CD14-positive monocyte (primary cell): Measurements from ENCODE around the gene ZSCAN25. TPM values are rescaled to one million over a fixed set of nuclear protein-coding genes. Genes with fewer than 3 reads are reported as not detected.
"Not testable (repeated sequence)": the region's sequence is repeated elsewhere in the genome, so short reads cannot be mapped to it uniquely, and the experiment has no call there.

Experiments used
- DNase-seq, 3 donors: peaks; one replicate each; pipeline ENCODE4 v3.0.0-alpha.2; 2011 to 2022
- H2AFZ ChIP-seq: 2 replicates; pipeline ENCODE4 v1.6.0; 2012; ENCODE audit warnings: mild to moderate bottlenecking, low read depth, low read length, inconsistent platforms; ENCODE audit not compliant: insufficient read depth, poor library complexity, severe bottlenecking
- H3K27ac ChIP-seq, 2 donors: 1 replicate in 1 of 2; 2 replicates in 1 of 2; pipeline ENCODE4 v1.5.1; 2012 to 2013; ENCODE audit warnings: low read length in 2 of 2, control low read depth in 1 of 2, inconsistent platforms in 1 of 2, low read depth in 1 of 2, mild to moderate bottlenecking in 1 of 2
- H3K27me3 ChIP-seq, 2 donors: one replicate each; pipeline versions ENCODE4 v1.6.0 to v1.6.1; 2011 to 2013; ENCODE audit warnings: low read length in 2 of 2; ENCODE audit not compliant: control insufficient read depth in 2 of 2, insufficient read depth in 2 of 2
- H3K36me3 ChIP-seq, 2 donors: replicated peaks in 1 of 2; 1 replicate in 1 of 2; 2 replicates in 1 of 2; pipeline versions ENCODE4 v1.5.1 to v1.6.1; 2012 to 2013; ENCODE audit warnings: low read length in 2 of 2, control low read depth in 1 of 2, inconsistent platforms in 1 of 2, mild to moderate bottlenecking in 1 of 2; ENCODE audit not compliant: insufficient read depth in 2 of 2, control insufficient read depth in 1 of 2
- H3K4me1 ChIP-seq, 2 donors: 1 replicate in 1 of 2; 2 replicates in 1 of 2; pipeline versions ENCODE4 v1.5.1 to v1.6.1; 2012 to 2013; ENCODE audit warnings: low read length in 2 of 2, control low read depth in 1 of 2, inconsistent platforms in 1 of 2, mild to moderate bottlenecking in 1 of 2, moderate library complexity in 1 of 2; ENCODE audit not compliant: insufficient read depth in 2 of 2, control insufficient read depth in 1 of 2
- H3K4me2 ChIP-seq: replicated peaks from 2 replicates; pipeline ENCODE3; 2012; ENCODE audit warnings: low read length, moderate library complexity, mild to moderate bottlenecking; ENCODE audit not compliant: poor library complexity, severe bottlenecking; ENCODE audit errors: extremely low read depth
- H3K4me3 ChIP-seq, 3 experiments: fragments of 200-600 bp in 1 of 3; sonication (generic) in 1 of 3; replicated peaks in 1 of 3; 1 replicate in 2 of 3; 2 replicates in 1 of 3; pipeline ENCODE4 v1.5.1; 2011 to 2013; ENCODE audit warnings: low read length in 3 of 3, mild to moderate bottlenecking in 3 of 3, control low read depth in 2 of 3, low read depth in 2 of 3, inconsistent platforms in 1 of 3, moderate library complexity in 1 of 3
- H3K79me2 ChIP-seq: 2 replicates; pipeline ENCODE4 v1.6.0; 2012; ENCODE audit warnings: mild to moderate bottlenecking, control low read depth, inconsistent platforms, low read length, moderate library complexity; ENCODE audit not compliant: insufficient read depth
- H3K9ac ChIP-seq: 2 replicates; pipeline ENCODE4 v1.6.0; 2017; ENCODE audit warnings: low read length, mild to moderate bottlenecking; ENCODE audit not compliant: insufficient read depth, poor library complexity, severe bottlenecking
- H3K9me3 ChIP-seq, 2 donors: replicated peaks in 1 of 2; 1 replicate in 1 of 2; 2 replicates in 1 of 2; pipeline versions ENCODE4 v1.5.1 to v1.6.1; 2012 to 2013; ENCODE audit warnings: low read length in 2 of 2, control low read depth in 1 of 2; ENCODE audit not compliant: control insufficient read depth in 1 of 2, insufficient read depth in 1 of 2
- H4K20me1 ChIP-seq: 2 replicates; pipeline ENCODE4 v1.6.0; 2012; ENCODE audit warnings: mild to moderate bottlenecking, low read length, control low read depth, moderate library complexity; ENCODE audit not compliant: insufficient read depth
- H3K27ac Mint-ChIP-seq, 7 donors: one replicate each; pipeline ENCODE4 v1.8.0; 2020; ENCODE audit warnings: mild to moderate bottlenecking in 7 of 7, mixed read lengths in 7 of 7, moderate library complexity in 6 of 7, inconsistent platforms in 2 of 7
- H3K27me3 Mint-ChIP-seq, 3 donors: one replicate each; pipeline ENCODE4 v1.8.0; 2021 to 2022; ENCODE audit warnings: low read depth in 3 of 3, mild to moderate bottlenecking in 3 of 3, mixed read lengths in 3 of 3, moderate library complexity in 3 of 3, inconsistent platforms in 1 of 3
- H3K36me3 Mint-ChIP-seq, 2 donors: one replicate each; pipeline ENCODE4 v1.8.0; 2020; ENCODE audit warnings: mixed read lengths in 2 of 2, inconsistent platforms in 1 of 2, mild to moderate bottlenecking in 1 of 2
- H3K4me1 Mint-ChIP-seq: one replicate; pipeline ENCODE4 v1.8.0; 2020; ENCODE audit warnings: mild to moderate bottlenecking, mixed read lengths
- H3K4me3 Mint-ChIP-seq, 2 donors: one replicate each; pipeline ENCODE4 v1.8.0; 2020; ENCODE audit warnings: mild to moderate bottlenecking in 2 of 2, mixed read lengths in 2 of 2, moderate library complexity in 1 of 2
- H3K9me3 Mint-ChIP-seq, 7 donors: one replicate each; pipeline ENCODE4 v1.8.0; 2020 to 2022; ENCODE audit warnings: mixed read lengths in 7 of 7, mild to moderate bottlenecking in 6 of 7, moderate library complexity in 6 of 7, inconsistent platforms in 2 of 7
- CTCF ChIP-seq: fragments of 200-600 bp; IDR thresholded peaks from one replicate; pipeline ENCODE4 v1.8.0; 2022; ENCODE audit warnings: antibody characterized with exemption, mild to moderate bottlenecking
- WGBS: methylation state at CpG from one replicate; pipeline ENCODE4 v1.1.5; 2013; ENCODE audit warnings: missing lambda C conversion rate; ENCODE audit not compliant: insufficient coverage; 5-methylcytosine and 5-hydroxymethylcytosine counted together
- intact Hi-C, 2 donors: fragments of 100-400 bp; cut with micrococcal nuclease; formaldehyde crosslinking; loops; one replicate each; pipeline versions ENCODE4 v1.15.0 to v1.15.1; 2023
- polyA plus RNA-seq, 3 donors: library from polyadenylated mRNA; depleted of rRNA in 1 of 3; unstranded in 2 of 3; stranded (reverse) in 1 of 3; fragments of 300-500 nt in 2 of 3; fragments of >200 nt in 1 of 3; fragmentation: Illumina TruSeq in 2 of 3; gene quantifications; 1 replicate in 2 of 3; 2 replicates in 1 of 3; pipeline ENCODE4 v1.2.3, GENCODE V29; 2012 to 2021

Gene ZSCAN25
- polyA plus RNA-seq, 3 donors = 4.3 to 7.3 (median 6.1) TPM

DNA sequence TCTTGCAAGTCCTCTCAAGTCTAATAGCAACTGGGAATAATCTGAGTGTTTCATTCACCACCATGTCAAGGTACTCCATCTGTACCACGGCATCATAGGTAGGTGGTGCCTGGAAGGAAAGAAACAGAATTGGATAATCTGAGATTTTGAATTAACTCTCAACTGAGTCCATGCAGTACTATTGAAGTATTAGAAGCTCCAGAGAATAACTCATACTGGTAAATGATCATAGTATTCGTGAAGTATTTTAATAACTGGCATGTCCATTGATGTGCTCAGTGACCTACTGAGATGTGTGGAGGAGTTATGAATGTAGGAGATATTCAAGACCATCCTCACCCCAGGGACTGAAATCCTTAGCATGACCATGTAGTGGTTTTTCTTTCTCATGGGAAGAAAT lies 35.9 kb downstream of the ZSCAN25 start:
- peaks cover 0 to 2% (median 1%) of the 10 kb centered on the region in 3 donors for H3K27me3 Mint-ChIP-seq
- Histone ChIP-seq H3K4me2 (no peak overlapping the region), H3K27me3 (no peaks in the 10 kb centered on the region), H3K27ac (no peak overlapping the region), H3K4me3 (no peak overlapping the region), H4K20me1 (no peaks in the 10 kb centered on the region), H3K9me3 (no peaks in the 10 kb centered on the region), H2AFZ (no peak overlapping the region), H3K4me1 (no peaks in the 10 kb centered on the region), H3K79me2 (no peaks in the 10 kb centered on the region), H3K36me3 (no peaks in the 10 kb centered on the region), H3K9ac (no peak overlapping the region)
- H3K4me3 Mint-ChIP-seq = no peak overlapping the region
- intact Hi-C loops = no loop called here
- DNase-seq = no peak
- H3K9me3 Mint-ChIP-seq = peaks cover 0 to 15% (median 7%) of the 10 kb centered on the region in 7 donors
- H3K36me3 Mint-ChIP-seq = peaks cover 10 to 11% of the 10 kb centered on the region in 2 donors
- TF ChIP-seq CTCF = no peak
- no peaks in the 10 kb centered on the region for H3K4me1 Mint-ChIP-seq
- no peak overlapping the region for H3K27ac Mint-ChIP-seq
- no CpG with 5 or more reads among the region's 2 CpGs for WGBS

- H4K20me1 ChIP-seq, H3K79me2 ChIP-seq, H3K9me3 ChIP-seq, H3K4me2 ChIP-seq, H3K36me3 ChIP-seq, H3K9ac ChIP-seq, H3K4me3 Mint-ChIP-seq, intact Hi-C loops, H3K4me3 ChIP-seq, H3K4me1 ChIP-seq, H2AFZ ChIP-seq, DNase-seq, H3K36me3 Mint-ChIP-seq, H3K4me1 Mint-ChIP-seq, H3K27ac ChIP-seq, H3K27me3 ChIP-seq, H3K27me3 Mint-ChIP-seq: not testable (repeated sequence)
- H3K9me3 Mint-ChIP-seq = peaks cover under 1 to 19% (median 7%) of the 10 kb centered on the region in 7 donors
- WGBS = no CpG with 5 or more reads among the region's 4 CpGs
- peak overlapping the region in 1 of 7 donors; percentile 55 for H3K27ac Mint-ChIP-seq
These were observed 36.5 kb downstream of the ZSCAN25 start for GRCh38 chr7:99653269-99653668.
